Spleen (tissue), 7 donors: ENCODE data around the gene ADGRD1.

Source experiments
- POLR2A ChIP-seq, 3 donors: fragments of 450-650 bp; IDR thresholded peaks; one replicate each; pipeline ENCODE4 v1.5.1; 2017; ENCODE audit warnings: antibody characterized with exemption in 3 of 3, mild to moderate bottlenecking in 1 of 3
- POLR2AphosphoS5 ChIP-seq, 3 donors: sonication (generic); formaldehyde crosslinking; IDR thresholded peaks; one replicate each; pipeline ENCODE4 v1.5.1; 2017; ENCODE audit warnings: antibody characterized with exemption in 3 of 3
- TF ChIP-seq, protein P1 (sequence below), 11 experiments: fragments of 200-600 bp in 7 of 11; fragments of 450-650 bp in 4 of 11; sonication (generic) in 4 of 11; IDR thresholded peaks in 8 of 11; conservative IDR thresholded peaks in 3 of 11; 1 replicate in 7 of 11; 2 replicates in 4 of 11; pipeline versions ENCODE4 v1.4.0 to v1.8.0; 2016 to 2021; ENCODE audit warnings: antibody characterized with exemption in 11 of 11, inconsistent platforms in 4 of 11, mild to moderate bottlenecking in 1 of 11
- donor health status: DM: no; HTN: no; CAD: no; lungs with moderate emphysema.
- donor health status: DM: no; HTN: no; CAD: no.
- donor health status: DM: no; HTN: no; CAD: no.

DNA sequence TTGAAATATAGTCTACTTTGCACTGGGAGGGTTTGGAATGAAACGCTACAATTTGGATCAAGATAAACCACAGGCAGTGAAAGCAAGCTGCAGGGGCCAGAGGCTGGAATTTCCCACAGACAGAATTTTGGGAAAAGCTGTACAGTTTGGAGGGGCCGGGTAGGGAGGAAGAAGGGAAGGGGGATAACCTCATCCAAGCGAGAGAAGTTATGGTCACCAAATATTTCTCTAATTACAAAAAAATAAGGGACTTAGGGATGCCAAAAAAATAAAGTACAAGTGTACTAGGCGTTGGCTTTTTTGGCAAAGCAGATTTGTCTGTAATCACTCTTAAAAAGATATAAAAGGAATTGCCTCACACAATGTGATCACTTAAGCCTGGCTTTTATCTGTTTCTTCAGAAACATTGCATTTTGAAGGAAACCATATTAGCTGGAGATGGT is 31.2 kb upstream of the ADGRD1 start:
- TF ChIP-seq, protein P1, sequence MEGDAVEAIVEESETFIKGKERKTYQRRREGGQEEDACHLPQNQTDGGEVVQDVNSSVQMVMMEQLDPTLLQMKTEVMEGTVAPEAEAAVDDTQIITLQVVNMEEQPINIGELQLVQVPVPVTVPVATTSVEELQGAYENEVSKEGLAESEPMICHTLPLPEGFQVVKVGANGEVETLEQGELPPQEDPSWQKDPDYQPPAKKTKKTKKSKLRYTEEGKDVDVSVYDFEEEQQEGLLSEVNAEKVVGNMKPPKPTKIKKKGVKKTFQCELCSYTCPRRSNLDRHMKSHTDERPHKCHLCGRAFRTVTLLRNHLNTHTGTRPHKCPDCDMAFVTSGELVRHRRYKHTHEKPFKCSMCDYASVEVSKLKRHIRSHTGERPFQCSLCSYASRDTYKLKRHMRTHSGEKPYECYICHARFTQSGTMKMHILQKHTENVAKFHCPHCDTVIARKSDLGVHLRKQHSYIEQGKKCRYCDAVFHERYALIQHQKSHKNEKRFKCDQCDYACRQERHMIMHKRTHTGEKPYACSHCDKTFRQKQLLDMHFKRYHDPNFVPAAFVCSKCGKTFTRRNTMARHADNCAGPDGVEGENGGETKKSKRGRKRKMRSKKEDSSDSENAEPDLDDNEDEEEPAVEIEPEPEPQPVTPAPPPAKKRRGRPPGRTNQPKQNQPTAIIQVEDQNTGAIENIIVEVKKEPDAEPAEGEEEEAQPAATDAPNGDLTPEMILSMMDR (IDR thresholded peaks at IDR 0.05 in 8 of 11, conservative IDR thresholded peaks at IDR 0.05 in 3 of 11), result no peak
- TF ChIP-seq POLR2A (IDR thresholded peaks at IDR 0.05), result no peak
- TF ChIP-seq POLR2AphosphoS5 (IDR thresholded peaks at IDR 0.05), result no peak
